RWPE2 (cell line): ENCODE results near the gene SUCO.

Source experiments
- ATAC-seq: fragments of 200-7000 bp; cut with Tn5 transposase; 3 replicates; pipeline ENCODE4 v1.9.1; 2021; ENCODE audit warnings: low read depth
- DNase-seq: peaks from one replicate; pipeline ENCODE4 v3.0.0-alpha.2; 2020; ENCODE audit warnings: low spot score
- H3K27ac ChIP-seq: fragments of 450-650 bp; 2 replicates; pipeline ENCODE4 v1.5.1; 2017; ENCODE audit warnings: mild to moderate bottlenecking; ENCODE audit not compliant: poor library complexity, severe bottlenecking
- H3K27me3 ChIP-seq: fragments of 250-450 bp; sonication (Bioruptor Pico); 2 replicates; pipeline ENCODE4 v1.5.1; 2021; ENCODE audit warnings: mild to moderate bottlenecking, moderate library complexity; ENCODE audit not compliant: insufficient read depth, poor library complexity, severe bottlenecking
- H3K36me3 ChIP-seq: fragments of 250-450 bp; sonication (Bioruptor Pico); 2 replicates; pipeline ENCODE4 v1.5.1; 2020; ENCODE audit warnings: low read depth, mild to moderate bottlenecking, moderate library complexity
- H3K4me1 ChIP-seq: fragments of 250-450 bp; sonication (Bioruptor Pico); 2 replicates; pipeline ENCODE4 v1.5.1; 2021; ENCODE audit warnings: mild to moderate bottlenecking, moderate library complexity; ENCODE audit not compliant: insufficient read depth, poor library complexity, severe bottlenecking
- H3K4me3 ChIP-seq: fragments of 250-450 bp; sonication (Bioruptor Pico); 2 replicates; pipeline ENCODE4 v1.5.1; 2021; ENCODE audit warnings: mild to moderate bottlenecking, moderate library complexity; ENCODE audit not compliant: severe bottlenecking
- H3K9me3 ChIP-seq: fragments of 250-450 bp; sonication (Bioruptor Pico); 2 replicates; pipeline ENCODE4 v1.5.1; 2021; ENCODE audit warnings: mild to moderate bottlenecking, moderate library complexity; ENCODE audit not compliant: severe bottlenecking
- CTCF ChIP-seq: fragments of 450-650 bp; IDR thresholded peaks from one replicate; pipeline ENCODE4 v1.5.1; 2017; ENCODE audit warnings: mild to moderate bottlenecking, moderate library complexity; ENCODE audit not compliant: poor library complexity, severe bottlenecking

Gene SUCO

GRCh38 chr1:172599912-172600311 is 67.0 kb downstream of the SUCO start:
- Histone ChIP-seq H3K4me1 (peaks cover 9% of the 10 kb centered on the region), H3K4me3 (no peak overlapping the region), H3K27ac (no peak overlapping the region), H3K9me3 (no peaks in the 10 kb centered on the region), H3K27me3 (no peaks in the 10 kb centered on the region), H3K36me3 (peaks cover 64% of the 10 kb centered on the region)
- peak; percentile 41; the same call in 1 of the 3 replicates for ATAC-seq
- DNase-seq = no peak
- no peak for TF ChIP-seq CTCF

- Histone ChIP-seq H3K4me3 (no peak overlapping the region), H3K9me3 (no peaks in the 10 kb centered on the region), H3K27me3 (no peaks in the 10 kb centered on the region), H3K4me1 (peaks cover 9% of the 10 kb centered on the region), H3K27ac (no peak overlapping the region), H3K36me3 (peaks cover 64% of the 10 kb centered on the region)
- no peak for TF ChIP-seq CTCF
- ATAC-seq = no peak
- no peak for DNase-seq
Observed at GRCh38 chr1:172600615-172601014, 67.7 kb downstream of the SUCO start.

GRCh38 chr1:172601046-172601630 is 68.2 kb downstream of the SUCO start:
- DNase-seq = no peak
- Histone ChIP-seq H3K27ac (no peak overlapping the region), H3K9me3 (no peaks in the 10 kb centered on the region), H3K4me3 (no peak overlapping the region), H3K4me1 (peaks cover 9% of the 10 kb centered on the region), H3K27me3 (no peaks in the 10 kb centered on the region), H3K36me3 (peaks cover 64% of the 10 kb centered on the region)
- no peak for TF ChIP-seq CTCF
- ATAC-seq = no peak

GRCh38 chr1:172602706-172603105 is 69.8 kb downstream of the SUCO start:
- no peak for TF ChIP-seq CTCF
- peaks cover 58% of the 10 kb centered on the region for H3K36me3 ChIP-seq

GRCh38 chr1:172603816-172604215 is 70.9 kb downstream of the SUCO start:
- H3K9me3 ChIP-seq = no peaks in the 10 kb centered on the region
- H3K27ac ChIP-seq = no peak overlapping the region
- peaks cover 56% of the 10 kb centered on the region for H3K36me3 ChIP-seq
- no peak for ATAC-seq
- no peaks in the 10 kb centered on the region for H3K27me3 ChIP-seq
- no peak for DNase-seq
- no peak for TF ChIP-seq CTCF
- H3K4me3 ChIP-seq = no peak overlapping the region
- H3K4me1 ChIP-seq = peaks cover 9% of the 10 kb centered on the region

More at GRCh38 chr1:172602706-172603105, 69.8 kb downstream of the SUCO start:
- Histone ChIP-seq H3K4me3 (no peak overlapping the region), H3K9me3 (no peaks in the 10 kb centered on the region), H3K27ac (no peak overlapping the region), H3K27me3 (no peaks in the 10 kb centered on the region), H3K4me1 (peaks cover 9% of the 10 kb centered on the region)
- DNase-seq (no peak), ATAC-seq (no peak)
